Stromal cell of bone marrow (primary cell): Measurements from ENCODE around the gene ZNF212.

Experiments used
- DNase-seq: peaks from one replicate; pipeline ENCODE4 v3.0.0-alpha.2; 2012; ENCODE audit warnings: low read depth

ZNF212 gene

GRCh38 chr7:149284850-149285585 is 45.6 kb downstream of the ZNF212 start:
- peak; percentile 78 for DNase-seq

- no peak for DNase-seq
Observed at GRCh38 chr7:149285603-149286002, 46.2 kb downstream of the ZNF212 start.

- no peak for DNase-seq
Observed at GRCh38 chr7:149286811-149287400, 47.5 kb downstream of the ZNF212 start.

- no peak for DNase-seq
Observed at GRCh38 chr7:149287622-149288021, 48.2 kb downstream of the ZNF212 start.

- no peak for DNase-seq
Observed at GRCh38 chr7:149289262-149289661, 49.8 kb downstream of the ZNF212 start.

- DNase-seq: no peak
Observed at GRCh38 chr7:149289856-149290255, 50.4 kb downstream of the ZNF212 start.

- no peak for DNase-seq
Observed at GRCh38 chr7:149291036-149291780, 51.8 kb downstream of the ZNF212 start.

GRCh38 chr7:149291781-149292461 is 52.5 kb downstream of the ZNF212 start:
- DNase-seq: no peak

GRCh38 chr7:149292462-149292823 is 53.0 kb downstream of the ZNF212 start:
- no peak for DNase-seq

- no peak for DNase-seq
Observed at GRCh38 chr7:149293338-149293737, 53.9 kb downstream of the ZNF212 start.

- DNase-seq: no peak
Observed at GRCh38 chr7:149293946-149294633, 54.6 kb downstream of the ZNF212 start.

- no peak for DNase-seq
Observed at GRCh38 chr7:149294634-149295480, 55.4 kb downstream of the ZNF212 start.

- DNase-seq: no peak
Observed at GRCh38 chr7:149295481-149295850, 56.0 kb downstream of the ZNF212 start.

- DNase-seq: no peak
Observed at GRCh38 chr7:149296368-149296767, 56.9 kb downstream of the ZNF212 start.

GRCh38 chr7:149297034-149297755 is 57.7 kb downstream of the ZNF212 start:
- no peak for DNase-seq

GRCh38 chr7:149300620-149301285 is 61.3 kb downstream of the ZNF212 start:
- DNase-seq: no peak

GRCh38 chr7:149302222-149302621 is 62.8 kb downstream of the ZNF212 start:
- DNase-seq: no peak

GRCh38 chr7:149302865-149303264 is 63.4 kb downstream of the ZNF212 start:
- DNase-seq: no peak

GRCh38 chr7:149304006-149304405 is 64.6 kb downstream of the ZNF212 start:
- DNase-seq: no peak
